ENCODE measurements around the gene PLP2. TPM values are rescaled to one million over a fixed set of nuclear protein-coding genes. Genes with fewer than 3 reads are reported as not detected.
A peak's percentile ranks its signal among the peaks of the same experiment; 100 is the strongest.

Gene PLP2
- polyA plus RNA-seq, 3 donors = 280 to 374 (median 330) TPM

DNA sequence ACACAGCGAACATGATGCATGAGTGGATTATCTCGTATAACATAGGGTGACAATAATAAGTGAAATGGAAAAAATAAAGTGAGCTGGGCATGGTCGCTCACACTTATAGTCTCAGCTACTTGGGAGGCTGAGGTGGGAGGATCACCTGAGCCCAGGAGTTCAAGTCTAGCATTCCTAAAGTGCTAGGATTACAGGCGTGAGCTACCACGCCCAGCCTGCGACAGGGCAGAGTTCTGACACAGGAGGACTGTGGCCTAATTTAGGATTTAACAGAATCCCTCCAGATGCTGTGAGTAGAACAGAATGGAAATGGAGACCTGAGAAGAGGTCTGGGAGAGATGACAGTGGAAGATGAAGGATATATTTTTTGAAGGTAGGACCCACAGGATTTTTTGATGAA is 17.9 kb downstream of the PLP2 start:
- intact Hi-C loops (cut with micrococcal nuclease) = no loop called here
- H3K27me3 Mint-ChIP-seq (ENCODE audit: low read depth in 3 of 3) = peaks cover 0 to 12% (median 0%) of the 10 kb centered on the region in 3 donors
- H2AFZ ChIP-seq (ENCODE audit: insufficient read depth, low read depth, low read length, poor library complexity, severe bottlenecking) = no peak overlapping the region
- H3K4me3 Mint-ChIP-seq = no peak overlapping the region
- H3K36me3 ChIP-seq (replicated peaks in 1 of 2; ENCODE audit: control insufficient read depth in 1 of 2, insufficient read depth in 2 of 2, low read length in 2 of 2) = no peaks in the 10 kb centered on the region
- TF ChIP-seq, protein P1, sequence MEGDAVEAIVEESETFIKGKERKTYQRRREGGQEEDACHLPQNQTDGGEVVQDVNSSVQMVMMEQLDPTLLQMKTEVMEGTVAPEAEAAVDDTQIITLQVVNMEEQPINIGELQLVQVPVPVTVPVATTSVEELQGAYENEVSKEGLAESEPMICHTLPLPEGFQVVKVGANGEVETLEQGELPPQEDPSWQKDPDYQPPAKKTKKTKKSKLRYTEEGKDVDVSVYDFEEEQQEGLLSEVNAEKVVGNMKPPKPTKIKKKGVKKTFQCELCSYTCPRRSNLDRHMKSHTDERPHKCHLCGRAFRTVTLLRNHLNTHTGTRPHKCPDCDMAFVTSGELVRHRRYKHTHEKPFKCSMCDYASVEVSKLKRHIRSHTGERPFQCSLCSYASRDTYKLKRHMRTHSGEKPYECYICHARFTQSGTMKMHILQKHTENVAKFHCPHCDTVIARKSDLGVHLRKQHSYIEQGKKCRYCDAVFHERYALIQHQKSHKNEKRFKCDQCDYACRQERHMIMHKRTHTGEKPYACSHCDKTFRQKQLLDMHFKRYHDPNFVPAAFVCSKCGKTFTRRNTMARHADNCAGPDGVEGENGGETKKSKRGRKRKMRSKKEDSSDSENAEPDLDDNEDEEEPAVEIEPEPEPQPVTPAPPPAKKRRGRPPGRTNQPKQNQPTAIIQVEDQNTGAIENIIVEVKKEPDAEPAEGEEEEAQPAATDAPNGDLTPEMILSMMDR (IDR thresholded peaks at IDR 0.05) = no peak
- peaks cover 0 to 14% (median 6%) of the 10 kb centered on the region in 7 donors for H3K9me3 Mint-ChIP-seq
- H3K9me3 ChIP-seq (replicated peaks in 1 of 2; ENCODE audit: control insufficient read depth in 1 of 2, insufficient read depth in 1 of 2, low read length in 2 of 2) = no peaks in the 10 kb centered on the region
- no peak overlapping the region for H3K9ac ChIP-seq (ENCODE audit: insufficient read depth, low read length, poor library complexity, severe bottlenecking)
- peaks cover 18 to 51% of the 10 kb centered on the region in 2 donors for H3K4me1 ChIP-seq (ENCODE audit: control insufficient read depth in 1 of 2, insufficient read depth in 2 of 2, low read length in 2 of 2)
- H3K36me3 Mint-ChIP-seq = no peaks in the 10 kb centered on the region
- H3K4me3 ChIP-seq (replicated peaks in 1 of 3; ENCODE audit: low read depth in 2 of 3, low read length in 3 of 3) = no peak overlapping the region
- H3K27me3 ChIP-seq (ENCODE audit: control insufficient read depth in 2 of 2, insufficient read depth in 2 of 2, low read length in 2 of 2) = no peaks in the 10 kb centered on the region
- H3K79me2 ChIP-seq (ENCODE audit: insufficient read depth, low read length) = peaks cover 13% of the 10 kb centered on the region
- H3K4me1 Mint-ChIP-seq = peaks cover 49% of the 10 kb centered on the region
- WGBS (ENCODE audit: insufficient coverage) = 80% methylated on average over 2 of the region's 6 CpGs
- no peaks in the 10 kb centered on the region for H4K20me1 ChIP-seq (ENCODE audit: insufficient read depth, low read length)
- peak overlapping the region in 6 of 7 donors; percentile 51 to 96 (median 89) for H3K27ac Mint-ChIP-seq
- peak overlapping the region in 1 of 2 donors; percentile 53 for H3K27ac ChIP-seq (ENCODE audit: low read depth in 1 of 2, low read length in 2 of 2)
- no peak for DNase-seq
- H3K4me2 ChIP-seq (replicated peaks; ENCODE audit: extremely low read depth, low read length, poor library complexity, severe bottlenecking) = peak overlapping the region; percentile 10

DNA sequence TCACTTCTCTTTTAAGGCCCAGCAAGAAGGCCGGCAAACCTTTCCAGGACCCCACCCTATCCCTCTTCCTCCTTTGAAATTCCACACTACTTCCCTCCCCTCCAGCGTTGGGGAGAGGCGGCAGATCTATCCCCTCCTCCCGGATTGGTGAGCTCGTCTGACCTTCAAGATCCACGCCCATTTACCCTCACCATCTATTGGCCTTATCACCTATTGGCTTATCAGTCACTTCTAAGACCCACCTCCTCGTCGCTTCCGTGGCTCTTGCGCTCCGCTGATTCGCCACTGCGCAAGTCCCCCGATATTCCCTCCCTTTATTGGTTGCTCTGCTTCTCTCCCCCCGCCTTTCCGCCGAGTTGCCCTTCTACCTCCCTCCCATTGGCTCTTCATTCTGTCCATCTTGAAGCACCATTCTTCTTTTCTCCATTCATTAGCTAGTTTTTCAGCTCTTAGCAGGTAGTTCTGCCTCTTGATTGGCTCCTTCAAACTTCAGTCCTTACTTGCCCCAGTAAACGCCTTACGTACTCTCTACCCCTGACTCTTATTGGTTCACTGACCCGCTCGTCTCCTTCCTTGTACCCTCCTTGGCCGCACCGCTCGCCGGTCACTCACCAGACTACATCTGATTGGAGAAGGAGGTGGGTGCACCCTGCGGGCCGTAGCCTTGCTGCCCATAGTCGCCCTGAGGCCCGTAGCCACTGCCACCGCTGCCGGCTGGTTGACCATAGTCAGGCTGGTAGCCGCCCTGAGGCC is 19.3 kb downstream of the PLP2 start:
- H3K27me3 ChIP-seq (ENCODE audit: control insufficient read depth in 2 of 2, insufficient read depth in 2 of 2, low read length in 2 of 2) = no peaks in the 10 kb centered on the region
- peak overlapping the region; percentile 82 for H3K4me2 ChIP-seq (replicated peaks; ENCODE audit: extremely low read depth, low read length, poor library complexity, severe bottlenecking)
- H3K9me3 Mint-ChIP-seq = peaks cover 0 to 10% (median 4%) of the 10 kb centered on the region in 7 donors
- no peaks in the 10 kb centered on the region for H3K36me3 ChIP-seq (replicated peaks in 1 of 2; ENCODE audit: control insufficient read depth in 1 of 2, insufficient read depth in 2 of 2, low read length in 2 of 2)
- peak overlapping the region; percentile 63 to 76 for H3K4me3 Mint-ChIP-seq
- H3K9me3 ChIP-seq (replicated peaks in 1 of 2; ENCODE audit: control insufficient read depth in 1 of 2, insufficient read depth in 1 of 2, low read length in 2 of 2) = no peaks in the 10 kb centered on the region
- H3K27ac Mint-ChIP-seq = peak overlapping the region; percentile 87 to 96 (median 92)
- H3K79me2 ChIP-seq (ENCODE audit: insufficient read depth, low read length) = no peaks in the 10 kb centered on the region
- H3K4me1 Mint-ChIP-seq = peaks cover 41% of the 10 kb centered on the region
- H4K20me1 ChIP-seq (ENCODE audit: insufficient read depth, low read length) = no peaks in the 10 kb centered on the region
- peak overlapping the region; percentile 49 to 79 (median 49) for H3K4me3 ChIP-seq (replicated peaks in 1 of 3; ENCODE audit: low read depth in 2 of 3, low read length in 3 of 3)
- peak overlapping the region; percentile 84 for H2AFZ ChIP-seq (ENCODE audit: insufficient read depth, low read depth, low read length, poor library complexity, severe bottlenecking)
- H3K27ac ChIP-seq (ENCODE audit: low read depth in 1 of 2, low read length in 2 of 2) = peak overlapping the region; percentile 54 to 78
- TF ChIP-seq, protein P1 (IDR thresholded peaks at IDR 0.05) = no peak
- peaks cover 0 to 8% (median 0%) of the 10 kb centered on the region in 3 donors for H3K27me3 Mint-ChIP-seq (ENCODE audit: low read depth in 3 of 3)
- peak overlapping the region; percentile 70 for H3K9ac ChIP-seq (ENCODE audit: insufficient read depth, low read length, poor library complexity, severe bottlenecking)
- intact Hi-C loops (cut with micrococcal nuclease) = no loop called here
- H3K36me3 Mint-ChIP-seq = peaks cover 0 to 2% of the 10 kb centered on the region in 2 donors
- 0% methylated on average over 22 of the region's 32 CpGs for WGBS (ENCODE audit: insufficient coverage)
- DNase-seq = peak; percentile 95 to 97 (median 96)
- peaks cover 5 to 39% of the 10 kb centered on the region in 2 donors for H3K4me1 ChIP-seq (ENCODE audit: control insufficient read depth in 1 of 2, insufficient read depth in 2 of 2, low read length in 2 of 2)

Measured in CD14-positive monocyte (primary cell).